OCI-LY7 (cell line): ENCODE measurements around the gene UBFD1.

Experiments used
- CTCF ChIP-seq: fragments of 200-600 bp; sonication (generic); conservative IDR thresholded peaks from 2 replicates; pipeline ENCODE4 v1.5.1; 2014; ENCODE audit warnings: mild to moderate bottlenecking, antibody characterized with exemption, low read length, moderate library complexity, mixed read lengths
- EZH2phosphoT487 ChIP-seq: fragments of 200-600 bp; sonication (generic); IDR thresholded peaks from 2 replicates; pipeline ENCODE4 v1.6.1; 2018; ENCODE audit warnings: low read depth, borderline replicate concordance, mild to moderate bottlenecking, mixed run types, antibody characterized with exemption, low read length, moderate library complexity, mixed read lengths

- TF ChIP-seq CTCF (no peak), EZH2phosphoT487 (no peak)
Measured at GRCh38 chr16:23521037-23521743, 36.3 kb upstream of the UBFD1 start.
